Spleen (tissue), 7 donors: ENCODE measurements around the gene FHIT.

ENCODE experiments used
- CTCF ChIP-seq, 11 experiments: fragments of 200-600 bp in 7 of 11; fragments of 450-650 bp in 4 of 11; sonication (generic) in 4 of 11; IDR thresholded peaks in 8 of 11; conservative IDR thresholded peaks in 3 of 11; 1 replicate in 7 of 11; 2 replicates in 4 of 11; pipeline versions ENCODE4 v1.4.0 to v1.8.0; 2016 to 2021; ENCODE audit warnings: antibody characterized with exemption in 11 of 11, inconsistent platforms in 4 of 11, mild to moderate bottlenecking in 1 of 11
- POLR2A ChIP-seq, 3 donors: fragments of 450-650 bp; IDR thresholded peaks; one replicate each; pipeline ENCODE4 v1.5.1; 2017; ENCODE audit warnings: antibody characterized with exemption in 3 of 3, mild to moderate bottlenecking in 1 of 3
- POLR2AphosphoS5 ChIP-seq, 3 donors: sonication (generic); formaldehyde crosslinking; IDR thresholded peaks; one replicate each; pipeline ENCODE4 v1.5.1; 2017; ENCODE audit warnings: antibody characterized with exemption in 3 of 3
- donor health status: DM: no; HTN: no; CAD: no; lungs with moderate emphysema.
- donor health status: DM: no; HTN: no; CAD: no.
- donor health status: DM: no; HTN: no; CAD: no.

GRCh38 chr3:60207905-60208304 is 1043.3 kb downstream of the FHIT start:
- TF ChIP-seq POLR2AphosphoS5 (IDR thresholded peaks at IDR 0.05) (no peak), CTCF (IDR thresholded peaks at IDR 0.05 in 8 of 11, conservative IDR thresholded peaks at IDR 0.05 in 3 of 11) (no peak), POLR2A (IDR thresholded peaks at IDR 0.05) (no peak)
